Measurements from ENCODE around the gene SEPTIN14.
"Not testable (repeated sequence)": the region's sequence is repeated elsewhere in the genome, so short reads cannot be mapped to it uniquely, and the experiment has no call there.

The SEPTIN14 gene

GRCh38 chr7:55862652-55863051, at the start of gene SEPTIN14:
SEPTIN14 (minus strand) TSS chr7:55862752; CDS start chr7:55861996, 756 bp downstream.
- ATAC-seq: not testable (repeated sequence)

GRCh38 chr7:55903985-55904759, 41.6 kb upstream of the SEPTIN14 start:
- no peak for TF ChIP-seq ZFP3 (CRISPR knock-in tag; IDR thresholded peaks at IDR 0.05)
- no peak for TF ChIP-seq CSDC2 (CRISPR knock-in tag; IDR thresholded peaks at IDR 0.05)
- TF ChIP-seq, protein P1, sequence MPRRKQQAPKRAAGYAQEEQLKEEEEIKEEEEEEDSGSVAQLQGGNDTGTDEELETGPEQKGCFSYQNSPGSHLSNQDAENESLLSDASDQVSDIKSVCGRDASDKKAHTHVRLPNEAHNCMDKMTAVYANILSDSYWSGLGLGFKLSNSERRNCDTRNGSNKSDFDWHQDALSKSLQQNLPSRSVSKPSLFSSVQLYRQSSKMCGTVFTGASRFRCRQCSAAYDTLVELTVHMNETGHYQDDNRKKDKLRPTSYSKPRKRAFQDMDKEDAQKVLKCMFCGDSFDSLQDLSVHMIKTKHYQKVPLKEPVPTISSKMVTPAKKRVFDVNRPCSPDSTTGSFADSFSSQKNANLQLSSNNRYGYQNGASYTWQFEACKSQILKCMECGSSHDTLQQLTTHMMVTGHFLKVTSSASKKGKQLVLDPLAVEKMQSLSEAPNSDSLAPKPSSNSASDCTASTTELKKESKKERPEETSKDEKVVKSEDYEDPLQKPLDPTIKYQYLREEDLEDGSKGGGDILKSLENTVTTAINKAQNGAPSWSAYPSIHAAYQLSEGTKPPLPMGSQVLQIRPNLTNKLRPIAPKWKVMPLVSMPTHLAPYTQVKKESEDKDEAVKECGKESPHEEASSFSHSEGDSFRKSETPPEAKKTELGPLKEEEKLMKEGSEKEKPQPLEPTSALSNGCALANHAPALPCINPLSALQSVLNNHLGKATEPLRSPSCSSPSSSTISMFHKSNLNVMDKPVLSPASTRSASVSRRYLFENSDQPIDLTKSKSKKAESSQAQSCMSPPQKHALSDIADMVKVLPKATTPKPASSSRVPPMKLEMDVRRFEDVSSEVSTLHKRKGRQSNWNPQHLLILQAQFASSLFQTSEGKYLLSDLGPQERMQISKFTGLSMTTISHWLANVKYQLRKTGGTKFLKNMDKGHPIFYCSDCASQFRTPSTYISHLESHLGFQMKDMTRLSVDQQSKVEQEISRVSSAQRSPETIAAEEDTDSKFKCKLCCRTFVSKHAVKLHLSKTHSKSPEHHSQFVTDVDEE (CRISPR knock-in tag; IDR thresholded peaks at IDR 0.05): no peak
- no peak for TF ChIP-seq OSR1 (CRISPR knock-in tag; IDR thresholded peaks at IDR 0.05)
- no peak for TF ChIP-seq GLIS3 (CRISPR knock-in tag; IDR thresholded peaks at IDR 0.05)
- TF ChIP-seq BACH2 (CRISPR knock-in tag; IDR thresholded peaks at IDR 0.05; ENCODE audit: borderline replicate concordance): no peak
- no peak for TF ChIP-seq SNAI2 (CRISPR knock-in tag; IDR thresholded peaks at IDR 0.05)
- no peak for TF ChIP-seq ESRRG (CRISPR knock-in tag; IDR thresholded peaks at IDR 0.05)
- TF ChIP-seq, protein P2, sequence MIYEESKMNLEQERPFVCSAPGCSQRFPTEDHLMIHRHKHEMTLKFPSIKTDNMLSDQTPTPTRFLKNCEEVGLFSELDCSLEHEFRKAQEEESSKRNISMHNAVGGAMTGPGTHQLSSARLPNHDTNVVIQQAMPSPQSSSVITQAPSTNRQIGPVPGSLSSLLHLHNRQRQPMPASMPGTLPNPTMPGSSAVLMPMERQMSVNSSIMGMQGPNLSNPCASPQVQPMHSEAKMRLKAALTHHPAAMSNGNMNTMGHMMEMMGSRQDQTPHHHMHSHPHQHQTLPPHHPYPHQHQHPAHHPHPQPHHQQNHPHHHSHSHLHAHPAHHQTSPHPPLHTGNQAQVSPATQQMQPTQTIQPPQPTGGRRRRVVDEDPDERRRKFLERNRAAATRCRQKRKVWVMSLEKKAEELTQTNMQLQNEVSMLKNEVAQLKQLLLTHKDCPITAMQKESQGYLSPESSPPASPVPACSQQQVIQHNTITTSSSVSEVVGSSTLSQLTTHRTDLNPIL (CRISPR knock-in tag; IDR thresholded peaks at IDR 0.05; ENCODE audit: low read depth): no peak
- TF ChIP-seq ZNF70 (CRISPR knock-in tag; IDR thresholded peaks at IDR 0.05): no peak
- TF ChIP-seq PATZ1 (CRISPR knock-in tag; IDR thresholded peaks at IDR 0.05; ENCODE audit: borderline replicate concordance): no peak
- no peak for TF ChIP-seq PPARA (CRISPR knock-in tag; IDR thresholded peaks at IDR 0.05; ENCODE audit: borderline replicate concordance)
- no peak for TF ChIP-seq ZFP30 (CRISPR knock-in tag; IDR thresholded peaks at IDR 0.05)
- TF ChIP-seq, protein P3, sequence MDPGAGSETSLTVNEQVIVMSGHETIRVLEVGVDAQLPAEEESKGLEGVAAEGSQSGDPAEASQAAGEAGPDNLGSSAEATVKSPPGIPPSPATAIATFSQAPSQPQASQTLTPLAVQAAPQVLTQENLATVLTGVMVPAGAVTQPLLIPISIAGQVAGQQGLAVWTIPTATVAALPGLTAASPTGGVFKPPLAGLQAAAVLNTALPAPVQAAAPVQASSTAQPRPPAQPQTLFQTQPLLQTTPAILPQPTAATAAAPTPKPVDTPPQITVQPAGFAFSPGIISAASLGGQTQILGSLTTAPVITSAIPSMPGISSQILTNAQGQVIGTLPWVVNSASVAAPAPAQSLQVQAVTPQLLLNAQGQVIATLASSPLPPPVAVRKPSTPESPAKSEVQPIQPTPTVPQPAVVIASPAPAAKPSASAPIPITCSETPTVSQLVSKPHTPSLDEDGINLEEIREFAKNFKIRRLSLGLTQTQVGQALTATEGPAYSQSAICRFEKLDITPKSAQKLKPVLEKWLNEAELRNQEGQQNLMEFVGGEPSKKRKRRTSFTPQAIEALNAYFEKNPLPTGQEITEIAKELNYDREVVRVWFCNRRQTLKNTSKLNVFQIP (CRISPR knock-in tag; IDR thresholded peaks at IDR 0.05; ENCODE audit: borderline replicate concordance, low read depth): no peak
- TF ChIP-seq ARNTL (CRISPR knock-in tag; IDR thresholded peaks at IDR 0.05; ENCODE audit: borderline replicate concordance, low read depth): no peak
- no peak for TF ChIP-seq ZNF565 (CRISPR knock-in tag; conservative IDR thresholded peaks at IDR 0.05; ENCODE audit: low read depth)
- no peak for TF ChIP-seq TCF4 (CRISPR knock-in tag; IDR thresholded peaks at IDR 0.05; ENCODE audit: borderline replicate concordance)
- no peak for TF ChIP-seq ISL1 (CRISPR knock-in tag; IDR thresholded peaks at IDR 0.05)
- no peak; the same call in 2 of the 3 replicates for ATAC-seq

DNA sequence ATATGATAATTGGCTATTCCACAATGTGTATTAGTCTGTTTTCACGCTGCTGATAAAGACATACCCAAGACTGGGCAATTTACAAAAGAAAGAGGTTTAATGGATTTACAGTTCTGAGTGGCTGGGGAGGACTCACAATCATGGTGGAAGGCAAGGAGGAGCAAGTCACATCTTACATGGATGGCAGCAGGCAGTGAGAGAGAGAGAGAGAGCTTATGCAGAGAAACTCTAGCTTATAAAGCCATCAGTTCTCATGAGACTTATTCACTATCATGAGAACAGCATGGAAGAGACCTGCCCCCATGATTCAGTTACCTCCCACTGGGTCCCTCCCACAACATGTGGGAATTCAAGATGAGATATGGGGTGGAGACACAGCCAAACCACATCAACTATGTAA, 38.5 kb upstream of the SEPTIN14 start:
- ATAC-seq: not testable (repeated sequence)

DNA sequence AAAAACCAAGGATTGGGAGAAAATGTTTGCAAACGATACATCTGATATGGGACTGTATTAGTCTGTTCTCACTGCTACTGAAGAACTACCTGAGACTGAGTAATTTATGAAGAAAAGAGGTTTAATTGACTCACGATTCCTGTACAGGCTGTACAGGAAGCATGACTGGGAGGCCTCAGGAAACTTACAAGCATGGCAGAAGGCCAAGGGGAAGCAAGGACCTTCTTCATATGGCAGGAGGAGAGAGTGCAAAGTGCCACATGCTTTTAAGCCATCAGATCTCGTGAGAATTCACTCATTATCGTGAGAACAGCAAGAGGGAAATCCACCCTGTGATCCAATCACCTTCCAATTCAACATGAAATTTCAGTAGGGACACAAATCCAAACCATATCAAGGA, 35.7 kb upstream of the SEPTIN14 start:
- no peak for ATAC-seq
- TF ChIP-seq BACH2 (CRISPR knock-in tag; IDR thresholded peaks at IDR 0.05; ENCODE audit: borderline replicate concordance) (no peak), ARNTL (CRISPR knock-in tag; IDR thresholded peaks at IDR 0.05; ENCODE audit: borderline replicate concordance, low read depth) (no peak), ZNF565 (CRISPR knock-in tag; conservative IDR thresholded peaks at IDR 0.05; ENCODE audit: low read depth) (no peak), TCF4 (CRISPR knock-in tag; IDR thresholded peaks at IDR 0.05; ENCODE audit: borderline replicate concordance) (no peak), ZNF8 (CRISPR knock-in tag; IDR thresholded peaks at IDR 0.05) (no peak), OSR1 (CRISPR knock-in tag; IDR thresholded peaks at IDR 0.05) (no peak), CSDC2 (CRISPR knock-in tag; IDR thresholded peaks at IDR 0.05) (no peak), ZFP30 (CRISPR knock-in tag; IDR thresholded peaks at IDR 0.05) (no peak)
- TF ChIP-seq, protein P1 (CRISPR knock-in tag; IDR thresholded peaks at IDR 0.05): no peak
